GM19240 (cell line): Measurements from ENCODE around the gene TNFRSF11A.

Source experiments
- DNase-seq: peaks from one replicate; pipeline ENCODE4 v3.0.0; 2011; ENCODE audit warnings: low spot score; ENCODE audit not compliant: insufficient read length

The TNFRSF11A gene

DNA sequence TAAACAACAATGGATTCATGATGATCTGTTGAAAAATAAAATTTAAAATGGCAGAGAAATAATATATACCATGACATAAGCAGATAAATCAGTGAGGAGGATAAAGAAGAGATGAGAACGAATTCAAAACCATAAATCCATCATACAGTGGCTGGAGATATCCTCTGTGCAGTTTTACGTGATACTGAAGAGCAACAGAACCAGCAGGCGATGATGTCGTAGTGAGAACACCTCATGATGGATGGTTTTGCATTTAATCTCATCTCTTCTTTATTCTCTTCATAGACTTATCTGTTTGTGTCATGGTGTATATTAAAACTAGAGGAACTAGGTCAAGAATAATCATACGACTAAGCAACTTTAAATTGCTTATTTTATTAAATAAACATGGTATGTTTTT is 56.3 kb downstream of the TNFRSF11A start:
- DNase-seq, result no peak

DNA sequence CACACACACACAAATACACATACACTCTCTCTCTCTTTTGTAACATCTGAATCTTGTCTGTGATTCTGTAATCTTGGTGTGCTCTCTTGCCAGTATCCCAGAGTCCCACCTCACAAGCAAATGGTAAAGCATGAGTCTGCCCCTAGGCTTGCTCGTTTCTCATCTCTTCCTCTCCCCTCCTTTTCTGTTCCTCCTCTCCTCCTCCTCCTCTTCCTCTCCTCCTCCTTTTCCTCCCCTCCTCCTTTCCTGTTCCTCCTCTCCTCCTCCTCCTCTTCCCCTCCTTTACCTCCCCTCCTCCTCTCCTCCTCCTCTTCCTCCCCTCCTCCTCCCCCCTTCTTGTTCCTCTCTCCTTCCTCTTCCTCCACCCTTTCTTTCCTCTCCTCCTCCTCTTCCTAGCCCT is 59.0 kb downstream of the TNFRSF11A start:
- no peak for DNase-seq

DNA sequence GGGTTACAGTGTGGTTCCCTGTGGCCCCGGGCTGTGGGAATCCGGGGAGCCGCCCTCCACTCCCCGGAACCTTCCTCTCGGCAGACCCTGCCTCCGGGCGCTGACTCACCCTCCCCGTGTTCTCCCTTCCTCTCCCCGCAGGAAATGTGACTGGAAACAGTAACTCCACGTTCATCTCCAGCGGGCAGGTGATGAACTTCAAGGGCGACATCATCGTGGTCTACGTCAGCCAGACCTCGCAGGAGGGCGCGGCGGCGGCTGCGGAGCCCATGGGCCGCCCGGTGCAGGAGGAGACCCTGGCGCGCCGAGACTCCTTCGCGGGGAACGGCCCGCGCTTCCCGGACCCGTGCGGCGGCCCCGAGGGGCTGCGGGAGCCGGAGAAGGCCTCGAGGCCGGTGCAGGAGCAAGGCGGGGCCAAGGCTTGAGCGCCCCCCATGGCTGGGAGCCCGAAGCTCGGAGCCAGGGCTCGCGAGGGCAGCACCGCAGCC is 59.5 kb downstream of the TNFRSF11A start:
- no peak for DNase-seq

DNA sequence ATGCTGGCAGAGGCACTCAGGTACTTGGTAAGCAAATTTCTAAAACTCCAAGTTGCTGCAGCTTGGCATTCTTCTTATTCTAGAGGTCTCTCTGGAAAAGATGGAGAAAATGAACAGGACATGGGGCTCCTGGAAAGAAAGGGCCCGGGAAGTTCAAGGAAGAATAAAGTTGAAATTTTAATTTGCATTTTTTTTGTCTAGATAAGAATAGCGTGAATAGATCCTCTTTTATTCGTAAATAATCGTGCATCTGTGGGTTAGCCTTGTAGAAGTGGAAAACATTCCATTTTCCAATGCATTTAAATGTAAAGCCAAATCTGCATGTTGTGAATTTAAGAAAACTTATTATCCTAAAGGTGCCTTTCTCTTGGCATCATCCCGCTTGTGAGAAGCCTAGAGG is 61.0 kb downstream of the TNFRSF11A start:
- DNase-seq, result no peak

DNA sequence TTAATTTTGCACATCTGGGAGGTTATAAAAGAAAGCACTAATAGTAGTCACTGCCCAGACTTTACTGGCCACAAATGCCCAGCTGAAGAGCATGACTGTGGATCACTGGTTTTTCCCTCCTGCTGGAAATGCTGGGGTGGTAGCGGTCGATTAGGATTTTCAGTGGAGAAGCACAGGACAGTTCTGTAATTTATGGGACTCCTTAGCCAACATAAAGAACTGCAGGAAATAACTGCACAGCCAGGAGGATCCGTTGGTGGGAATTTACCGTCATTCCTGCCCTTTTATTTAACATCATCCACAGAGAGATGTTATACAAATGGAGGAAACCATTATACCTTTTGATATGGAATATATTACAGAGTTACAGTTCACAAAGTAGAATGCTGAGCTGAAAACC is 61.5 kb downstream of the TNFRSF11A start:
- no peak for DNase-seq

DNA sequence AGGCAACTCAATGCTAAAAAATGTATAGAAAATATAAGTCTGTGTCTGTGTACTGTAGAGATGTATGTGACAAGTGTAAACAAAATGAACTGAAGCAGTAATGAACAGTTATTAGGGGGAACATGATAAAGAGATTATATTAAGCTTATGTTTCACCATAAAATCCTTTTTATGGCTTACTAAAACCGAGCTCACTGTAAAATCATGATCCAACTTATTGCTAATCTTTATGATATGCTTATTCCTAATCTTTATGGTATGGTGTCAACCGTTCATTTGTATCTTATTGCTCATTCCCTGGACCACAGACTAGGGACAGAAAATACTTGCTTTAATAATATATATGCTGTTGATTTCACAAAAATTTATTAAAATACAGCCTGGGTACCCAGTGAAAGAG is 62.1 kb downstream of the TNFRSF11A start:
- DNase-seq, result no peak

DNA sequence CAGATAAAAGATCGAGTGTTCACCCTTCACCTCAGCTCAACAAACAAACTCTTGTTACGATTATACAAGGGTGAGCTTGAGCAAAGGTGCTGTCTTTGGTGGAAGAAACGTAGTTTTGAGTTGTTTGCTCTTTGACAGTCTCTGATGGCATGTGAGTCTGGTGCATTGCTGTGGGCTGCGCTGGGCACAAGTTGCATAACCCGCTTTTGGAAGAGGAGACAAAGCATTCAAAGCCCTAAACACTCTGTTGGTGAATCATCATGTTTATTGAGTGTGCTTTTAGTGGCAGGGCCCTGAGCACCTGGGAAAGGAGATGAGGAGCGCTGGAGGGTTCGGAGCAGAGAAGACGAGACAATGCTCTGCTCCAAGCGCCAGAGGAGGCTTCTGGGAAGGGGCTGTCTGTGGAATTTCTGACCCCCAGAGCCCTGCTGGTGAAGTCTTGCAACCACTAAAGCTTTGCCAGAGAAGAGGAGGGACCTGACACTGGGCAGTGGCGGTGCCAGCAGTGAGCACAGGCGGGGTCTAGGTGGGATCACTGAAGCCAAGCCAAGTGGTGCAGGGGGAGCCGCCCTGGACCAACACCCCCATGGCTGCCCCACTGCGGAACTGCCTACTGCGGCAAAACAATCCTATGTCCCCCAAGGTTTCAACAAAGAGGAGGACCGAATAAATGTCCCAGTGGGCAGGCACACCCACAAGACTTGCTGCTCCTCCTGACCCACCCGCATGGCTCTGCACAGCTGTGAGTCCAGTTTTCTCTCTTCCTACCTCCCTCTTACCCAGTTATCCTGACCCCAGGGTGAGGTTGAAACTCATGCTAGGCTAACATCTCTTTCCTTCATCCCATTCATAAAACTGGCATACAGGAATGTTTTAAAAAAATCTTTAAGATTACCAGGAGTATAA is 64.0 kb downstream of the TNFRSF11A start:
- DNase-seq, result no peak

DNA sequence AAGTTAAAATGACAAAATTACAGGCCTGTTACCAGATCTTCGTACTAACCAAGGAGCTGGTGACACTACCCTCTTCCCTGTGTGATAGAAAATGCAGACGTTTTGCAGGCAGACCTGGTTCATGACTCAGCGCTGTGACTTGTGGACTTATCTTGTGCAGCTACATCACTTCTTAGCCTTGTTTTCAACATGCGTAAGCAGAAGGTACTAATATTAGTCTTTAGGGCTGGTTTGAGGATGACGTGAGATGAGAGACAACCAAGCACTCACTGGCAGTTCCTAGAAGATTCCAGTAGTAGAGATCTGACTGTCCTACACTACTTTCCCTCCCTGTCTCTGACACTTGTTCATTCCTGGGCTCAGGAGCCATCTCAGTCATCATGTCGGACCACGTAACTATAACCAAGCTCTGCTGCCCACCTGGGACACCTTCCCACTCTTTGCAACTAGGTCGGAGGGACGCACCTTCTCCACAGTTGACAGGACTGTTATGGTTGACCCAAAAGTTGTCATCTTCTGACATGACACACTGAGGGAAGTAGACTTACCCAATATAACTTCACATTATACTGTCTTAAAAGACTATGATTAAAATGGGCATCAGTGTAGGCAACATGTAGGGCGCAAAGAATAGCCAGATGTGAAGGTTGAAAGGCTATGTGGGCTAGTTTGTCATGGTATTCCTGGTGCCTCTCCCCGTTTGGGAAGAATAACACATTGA is 64.8 kb downstream of the TNFRSF11A start:
- DNase-seq, result no peak

DNA sequence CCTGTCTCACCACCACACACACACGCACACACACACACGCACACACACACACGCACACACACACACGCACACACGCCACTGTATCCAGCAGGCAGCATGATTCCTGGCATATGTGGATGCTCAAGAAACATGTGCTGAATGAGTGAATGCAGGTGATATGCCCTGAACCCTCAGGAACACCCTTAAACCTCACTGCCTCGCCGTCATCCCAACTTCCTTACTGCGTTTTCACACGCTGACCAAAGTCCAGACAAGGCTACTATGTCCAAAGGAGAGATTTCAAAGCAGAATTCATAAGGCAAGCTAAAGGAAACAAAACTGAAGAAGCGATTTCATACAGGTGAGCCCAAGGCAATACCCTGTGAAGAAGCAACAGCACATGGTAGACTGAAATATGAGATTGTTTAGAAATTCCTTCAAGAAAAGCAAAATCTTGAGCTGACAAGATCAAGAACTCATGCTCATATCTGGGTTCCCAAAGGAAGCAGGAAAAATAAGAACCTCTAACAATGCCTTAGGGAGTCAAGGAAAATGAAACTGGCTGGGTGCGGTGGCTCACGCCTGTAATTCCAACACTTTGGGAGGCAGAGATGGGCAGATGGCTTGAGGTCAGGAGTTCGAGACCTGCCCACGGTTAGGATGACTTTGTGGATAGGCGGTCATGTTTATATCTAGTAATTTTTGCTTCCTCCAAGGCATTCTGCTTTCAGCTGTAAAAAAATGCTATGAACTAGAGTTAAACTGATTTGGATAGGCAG is 69.1 kb downstream of the TNFRSF11A start:
- DNase-seq, result no peak

DNA sequence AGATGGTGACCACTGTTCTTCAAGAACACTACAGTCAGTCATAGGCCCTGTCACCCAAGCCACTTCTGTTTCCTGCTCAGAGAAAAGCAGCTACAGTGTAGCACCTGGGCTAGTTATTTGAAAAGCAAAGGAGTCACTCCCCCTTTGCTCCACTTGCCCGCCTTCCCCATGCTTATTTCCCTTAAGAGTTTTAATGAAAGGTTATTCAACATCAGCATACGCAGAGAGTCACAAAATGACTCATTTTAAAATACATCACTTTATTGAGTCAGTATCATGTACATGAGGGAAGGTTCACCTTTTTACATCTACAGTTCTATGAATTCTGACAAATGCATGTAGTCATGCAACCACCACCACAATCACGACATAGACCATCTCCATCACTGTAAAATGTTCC is 71.3 kb downstream of the TNFRSF11A start:
- DNase-seq, result no peak

DNA sequence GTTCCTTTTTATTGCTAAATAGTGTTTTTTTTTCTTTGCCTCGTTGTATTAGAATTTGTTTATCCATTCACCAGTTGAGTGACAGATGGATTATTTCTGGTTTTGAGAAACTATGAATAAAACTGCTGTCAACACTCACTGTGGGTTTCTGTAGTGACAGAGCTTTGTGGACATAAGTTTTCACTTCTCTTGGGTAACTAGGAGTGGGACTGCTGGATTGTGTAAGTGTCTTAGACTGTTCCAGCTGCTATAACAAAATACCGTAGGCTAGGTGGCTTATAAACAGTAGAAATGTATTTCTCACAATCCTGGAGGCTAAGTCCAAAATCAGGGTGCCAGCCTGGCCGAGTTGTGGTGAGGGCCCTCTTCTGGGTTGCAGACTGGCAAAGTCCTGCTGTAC is 71.9 kb downstream of the TNFRSF11A start:
- no peak for DNase-seq

DNA sequence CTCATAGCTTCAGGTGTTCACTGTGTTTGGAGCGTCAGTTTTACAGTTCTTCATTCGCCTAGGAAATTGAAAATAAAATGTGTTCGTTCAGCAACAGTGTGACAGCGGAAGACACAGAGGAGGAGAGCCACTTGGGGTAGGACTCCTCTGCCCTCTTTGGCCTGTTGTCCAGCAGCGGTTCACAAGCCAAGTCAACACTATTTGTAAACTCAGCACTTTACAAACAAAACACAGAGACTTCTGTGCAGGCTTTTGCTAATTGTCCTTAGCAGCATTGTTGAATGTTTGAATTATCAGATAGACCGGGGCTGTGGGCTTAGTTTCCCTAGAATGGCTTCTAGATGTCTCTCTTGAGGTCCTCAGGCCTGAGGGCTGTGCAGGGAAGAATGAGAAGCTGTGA is 73.2 kb downstream of the TNFRSF11A start:
- DNase-seq, result no peak

DNA sequence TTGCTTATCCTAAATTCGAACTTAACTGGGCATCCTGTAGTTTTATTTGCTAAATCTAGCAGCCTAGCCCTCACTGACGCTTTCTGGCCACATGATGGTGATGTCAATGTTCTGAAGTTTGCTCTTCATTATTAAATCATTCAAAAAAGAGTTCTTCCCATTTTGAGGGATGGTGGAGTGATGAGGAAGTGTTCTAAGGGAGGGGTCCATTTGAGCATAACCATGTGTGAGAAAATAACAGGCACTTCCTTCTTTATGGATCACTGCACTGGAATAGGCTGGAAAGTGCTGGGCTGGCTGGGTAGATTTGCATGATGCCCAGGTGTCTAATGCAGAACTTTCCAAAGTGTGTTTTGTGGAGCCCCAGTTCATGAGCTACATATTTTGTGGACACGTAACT is 74.2 kb downstream of the TNFRSF11A start:
- DNase-seq, result no peak

DNA sequence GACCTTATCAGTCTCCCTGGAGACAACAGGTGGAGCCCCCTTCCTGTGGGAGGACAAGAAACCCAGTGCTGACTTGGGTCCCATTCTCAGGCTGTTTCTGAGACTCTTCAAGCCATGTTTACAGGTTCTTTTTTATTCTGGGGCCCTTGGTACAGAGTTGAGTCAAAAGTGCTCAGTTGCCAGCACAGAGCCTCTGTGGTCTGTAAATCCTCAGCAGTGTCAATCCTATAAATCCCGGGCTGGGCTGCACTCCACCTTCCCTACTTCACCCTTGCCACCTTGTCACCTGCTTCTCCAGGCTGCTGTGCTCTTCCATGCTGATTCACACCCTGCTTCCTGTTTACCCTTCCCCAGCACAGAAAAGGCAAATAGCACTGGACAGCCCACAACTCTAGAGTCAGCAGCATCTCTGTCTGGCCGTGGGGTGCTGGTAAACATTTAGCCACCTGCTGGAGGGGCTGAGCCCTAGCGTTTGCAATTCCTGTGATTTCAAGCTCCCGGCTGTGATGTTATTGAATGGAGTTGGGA is 74.7 kb downstream of the TNFRSF11A start:
- DNase-seq, result no peak

DNA sequence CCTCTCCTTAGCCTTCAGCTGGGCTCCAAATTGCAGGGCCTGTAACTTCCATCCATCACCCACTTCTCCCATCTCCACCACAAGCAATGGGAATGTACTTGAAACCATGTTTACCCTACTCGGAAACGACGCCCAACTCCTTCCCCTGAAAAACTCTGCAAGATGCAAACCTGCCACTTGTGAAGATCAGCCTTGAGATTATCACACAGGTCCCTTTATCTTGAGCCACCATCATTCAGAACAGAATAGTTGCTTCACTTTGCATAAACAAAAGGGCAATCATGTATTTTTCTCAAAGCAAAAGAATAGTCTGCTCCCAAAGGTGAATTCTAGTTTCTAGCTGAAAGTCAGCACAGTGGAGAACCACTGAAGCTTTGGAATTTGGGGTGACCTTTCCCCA is 75.8 kb downstream of the TNFRSF11A start:
- DNase-seq, result no peak

DNA sequence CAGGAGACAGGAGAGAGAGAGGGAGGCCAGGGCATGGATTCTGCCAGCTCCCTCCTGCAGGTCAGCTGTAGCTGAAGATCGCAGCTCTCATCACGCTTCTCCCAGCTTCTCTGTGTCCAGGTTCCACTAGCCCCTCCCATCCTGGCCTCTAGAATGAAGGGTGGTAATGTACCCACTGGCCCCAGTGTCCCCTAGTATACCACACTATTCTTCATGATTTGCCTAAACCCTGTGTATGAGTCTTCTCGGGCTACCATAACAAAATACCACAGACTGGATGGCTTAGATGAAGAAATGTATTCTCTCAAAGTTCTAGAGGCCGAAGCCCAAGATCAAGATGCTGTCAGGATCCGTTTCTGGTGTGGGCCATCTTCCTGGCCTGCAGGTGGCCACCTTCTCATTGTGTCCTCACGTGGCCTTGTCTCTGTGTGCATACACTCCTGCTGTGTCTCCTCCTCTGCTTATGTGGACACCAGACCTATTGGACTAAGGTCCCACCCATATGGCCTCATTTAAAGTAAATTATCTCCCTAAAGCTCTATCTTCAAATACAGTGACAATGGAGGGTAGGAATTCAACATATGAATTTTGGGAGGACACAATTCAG is 77.3 kb downstream of the TNFRSF11A start:
- no peak for DNase-seq

DNA sequence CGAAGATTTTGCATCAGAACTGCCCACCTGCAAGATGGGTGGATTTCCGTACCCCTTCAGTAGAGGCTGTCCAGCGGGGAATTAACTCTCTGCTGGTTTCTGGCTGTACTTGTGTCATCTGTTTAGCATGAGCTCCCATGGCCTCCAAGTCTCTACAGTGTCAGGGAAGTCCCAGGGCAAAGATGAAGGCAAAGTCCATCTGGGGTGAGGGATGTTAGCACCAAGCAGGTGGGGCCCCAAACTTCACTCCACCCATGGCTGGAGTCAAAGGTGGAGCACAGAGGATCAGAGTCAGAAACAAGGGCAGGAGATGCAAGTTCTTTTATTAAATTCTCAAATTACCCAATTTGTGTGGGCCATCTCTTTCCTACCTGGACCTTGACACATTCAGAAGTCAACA is 78.0 kb downstream of the TNFRSF11A start:
- DNase-seq, result no peak

DNA sequence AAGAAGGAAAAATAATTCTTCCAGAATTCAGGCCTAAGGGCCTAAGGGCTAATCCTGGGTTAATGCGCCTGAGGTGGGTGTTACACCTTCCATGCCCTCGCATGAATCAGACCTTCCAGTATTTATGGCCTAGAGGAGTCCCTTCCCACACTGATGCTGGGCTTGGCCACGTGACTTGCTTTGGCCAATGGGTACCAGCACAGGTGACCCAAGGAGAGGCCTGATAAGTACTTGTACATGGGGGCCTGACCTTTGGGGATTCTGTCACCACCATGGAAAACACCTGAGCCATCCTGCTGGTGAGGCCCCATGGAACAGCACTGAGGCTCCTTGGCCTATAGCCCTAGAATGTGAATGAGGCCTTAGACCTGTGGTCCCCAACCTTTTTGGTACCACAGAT is 79.8 kb downstream of the TNFRSF11A start:
- DNase-seq, result no peak

DNA sequence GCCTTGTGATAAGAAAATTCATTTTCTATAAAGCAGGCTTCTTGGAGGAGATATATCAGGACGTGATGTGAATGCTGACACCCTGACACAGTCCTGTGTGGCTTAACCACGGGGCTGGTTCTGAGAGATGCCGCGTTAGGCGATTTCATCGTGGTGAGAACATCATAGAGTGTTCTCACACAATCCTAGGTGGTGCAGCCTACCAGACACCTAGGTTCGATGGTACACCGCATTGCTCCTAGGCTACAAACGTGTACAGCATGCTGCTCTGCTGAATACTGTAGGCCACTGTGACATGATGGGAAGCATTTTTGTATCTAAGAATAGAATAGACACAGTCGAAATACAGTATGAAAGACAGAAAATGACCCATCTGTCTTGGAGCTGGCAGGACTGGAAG is 82.5 kb downstream of the TNFRSF11A start:
- no peak for DNase-seq

DNA sequence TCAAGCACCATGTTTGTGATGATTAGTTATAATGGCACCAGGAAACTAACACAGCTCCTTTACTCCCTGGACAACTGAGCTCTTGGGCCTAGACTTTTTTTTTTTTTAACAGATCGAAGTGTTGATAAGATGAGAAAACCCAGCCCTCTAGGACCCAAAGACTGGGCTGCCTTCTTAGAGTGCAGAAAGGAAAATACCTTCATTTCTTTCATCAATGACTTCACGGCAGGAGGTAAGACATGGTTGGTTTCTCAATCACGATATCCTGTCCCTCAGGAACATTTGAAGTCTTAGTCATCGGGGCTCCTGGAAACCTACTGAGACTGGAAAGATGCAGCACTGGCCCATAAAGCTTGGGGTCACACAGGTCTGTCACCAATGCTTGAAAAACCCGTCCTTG is 84.7 kb downstream of the TNFRSF11A start:
- DNase-seq, result no peak
